Progenitor cell of endocrine pancreas (in vitro differentiated cells): ENCODE measurements around the gene RAB31. TPM values are rescaled to one million over a fixed set of nuclear protein-coding genes. Genes with fewer than 3 reads are reported as not detected.

Experiments used
- DNase-seq: peaks from one replicate; pipeline ENCODE4 v3.0.0; 2021; ENCODE audit warnings: low spot score; ENCODE audit not compliant: unreplicated experiment
- H3K27ac Mint-ChIP-seq: 2 replicates; pipeline ENCODE4 v1.8.0; 2021; ENCODE audit warnings: mild to moderate bottlenecking, moderate library complexity, mixed read lengths
- H3K27me3 Mint-ChIP-seq: 2 replicates; pipeline ENCODE4 v1.8.0; 2021; ENCODE audit warnings: mixed read lengths
- H3K36me3 Mint-ChIP-seq: 2 replicates; pipeline ENCODE4 v1.8.0; 2022; ENCODE audit warnings: mixed read lengths; ENCODE audit not compliant: insufficient read depth
- H3K4me1 Mint-ChIP-seq: 2 replicates; pipeline ENCODE4 v1.8.0; 2021; ENCODE audit warnings: low read depth, mixed read lengths
- H3K4me3 Mint-ChIP-seq: 2 replicates; pipeline ENCODE4 v1.8.0; 2021; ENCODE audit warnings: low read depth, mild to moderate bottlenecking, moderate library complexity, mixed read lengths
- H3K9me3 Mint-ChIP-seq: 2 replicates; pipeline ENCODE4 v1.8.0; 2021; ENCODE audit warnings: low read depth, mixed read lengths
- CTCF ChIP-seq: fragments of 200-600 bp; sonication (generic); IDR thresholded peaks from one replicate; pipeline ENCODE4 v1.5.0; 2021; ENCODE audit warnings: antibody characterized with exemption, mild to moderate bottlenecking; ENCODE audit not compliant: unreplicated experiment
- total RNA-seq: library from RNA; stranded (reverse); gene quantifications from 2 replicates; pipeline ENCODE4 v1.2.1, GENCODE V29; 2021

The RAB31 gene
- total RNA-seq, 1 donor from 2014 or later = 2.9 TPM

DNA sequence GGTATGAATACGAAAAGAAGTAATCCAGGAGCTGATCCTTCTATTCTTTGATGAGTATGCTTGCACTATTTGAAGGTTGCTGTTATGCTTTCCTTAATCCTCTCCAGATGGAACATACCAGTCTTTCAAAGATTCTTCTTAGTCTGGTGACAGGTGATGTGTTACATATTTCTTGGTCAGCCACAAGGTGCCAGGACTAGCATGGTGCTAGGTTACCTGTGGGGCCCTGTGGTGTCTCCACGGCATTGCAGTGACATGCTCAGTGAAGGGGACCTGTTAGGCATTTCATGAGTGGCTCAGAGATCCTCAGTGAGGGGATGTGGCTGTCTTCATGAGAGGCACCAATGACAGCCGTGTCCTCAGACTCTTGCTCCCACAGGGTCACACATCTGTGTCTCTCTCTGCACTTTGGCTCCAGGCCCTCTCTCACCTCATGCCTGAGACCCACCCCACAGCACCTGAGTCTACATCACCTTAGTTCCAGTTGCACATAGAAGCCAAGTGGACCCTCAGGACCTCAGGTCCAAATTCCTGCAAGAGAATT lies 13.1 kb upstream of the RAB31 start:
- DNase-seq = no peak
- no peak for TF ChIP-seq CTCF
- no peaks in the 10 kb centered on the region for H3K9me3 Mint-ChIP-seq
- no peak overlapping the region for H3K4me3 Mint-ChIP-seq
- H3K27ac Mint-ChIP-seq = no peak overlapping the region
- peaks cover 2% of the 10 kb centered on the region for H3K4me1 Mint-ChIP-seq
- H3K36me3 Mint-ChIP-seq = no peaks in the 10 kb centered on the region
- H3K27me3 Mint-ChIP-seq = peaks cover 23% of the 10 kb centered on the region

- H3K9me3 Mint-ChIP-seq = no peaks in the 10 kb centered on the region
- peaks cover 6% of the 10 kb centered on the region for H3K4me1 Mint-ChIP-seq
- DNase-seq = no peak
- H3K27ac Mint-ChIP-seq = no peak overlapping the region
- no peak for TF ChIP-seq CTCF
- H3K4me3 Mint-ChIP-seq = no peak overlapping the region
- H3K36me3 Mint-ChIP-seq = no peaks in the 10 kb centered on the region
- peaks cover 23% of the 10 kb centered on the region for H3K27me3 Mint-ChIP-seq
Observed at GRCh38 chr18:9695605-9696004, 12.5 kb upstream of the RAB31 start.

DNA sequence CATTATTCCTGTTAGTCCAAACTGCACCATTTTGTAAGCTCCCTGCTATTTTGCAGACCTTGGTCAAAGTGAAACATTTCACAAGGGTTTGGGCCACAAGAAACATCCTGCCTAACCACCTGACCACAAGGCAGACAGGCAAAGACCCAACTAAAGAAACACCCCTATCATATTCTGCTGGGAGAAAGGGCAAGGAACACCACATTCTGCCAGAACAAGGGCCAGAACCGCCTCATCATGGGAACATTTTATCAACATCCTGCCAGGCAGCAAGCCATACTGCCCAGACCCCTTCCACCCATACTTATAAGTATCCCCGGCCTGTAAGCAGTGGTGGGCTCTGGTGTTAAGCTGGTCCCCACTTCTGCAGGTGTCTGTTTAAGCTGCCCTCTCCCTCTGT lies 12.0 kb upstream of the RAB31 start:
- DNase-seq = no peak
- no peaks in the 10 kb centered on the region for H3K36me3 Mint-ChIP-seq
- no peak for TF ChIP-seq CTCF
- H3K9me3 Mint-ChIP-seq = no peaks in the 10 kb centered on the region
- peaks cover 23% of the 10 kb centered on the region for H3K27me3 Mint-ChIP-seq
- H3K4me1 Mint-ChIP-seq = peaks cover 8% of the 10 kb centered on the region
- no peak overlapping the region for H3K4me3 Mint-ChIP-seq
- H3K27ac Mint-ChIP-seq = no peak overlapping the region

- Mint-ChIP-seq H3K27ac (no peak overlapping the region), H3K36me3 (no peaks in the 10 kb centered on the region), H3K27me3 (peaks cover 24% of the 10 kb centered on the region), H3K4me3 (no peak overlapping the region), H3K9me3 (no peaks in the 10 kb centered on the region), H3K4me1 (peaks cover 8% of the 10 kb centered on the region)
- DNase-seq = no peak
- TF ChIP-seq CTCF = no peak
Observed at GRCh38 chr18:9696701-9697100, 11.4 kb upstream of the RAB31 start.

DNA sequence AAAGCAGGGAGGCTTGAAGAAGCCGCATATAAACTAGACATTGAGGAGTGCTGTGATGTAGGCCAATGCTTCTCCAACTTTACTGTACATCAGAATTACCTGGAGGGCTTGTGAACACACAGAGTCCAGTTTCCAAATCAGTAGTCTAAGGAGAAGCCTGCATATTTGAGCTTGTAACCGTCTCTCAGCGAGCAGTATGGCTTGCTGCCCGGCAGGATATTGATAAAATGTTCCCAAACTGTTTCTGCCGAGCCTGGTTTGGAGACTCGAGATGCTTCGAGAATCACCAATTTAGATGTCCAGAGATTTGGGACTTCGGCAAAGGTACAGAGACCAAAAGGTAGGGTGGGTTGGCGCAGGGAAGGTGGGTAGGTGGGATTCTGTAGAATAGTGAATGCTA lies 11.0 kb upstream of the RAB31 start:
- H3K27ac Mint-ChIP-seq = no peak overlapping the region
- DNase-seq = no peak
- H3K9me3 Mint-ChIP-seq = no peaks in the 10 kb centered on the region
- no peak overlapping the region for H3K4me3 Mint-ChIP-seq
- H3K27me3 Mint-ChIP-seq = peaks cover 28% of the 10 kb centered on the region
- no peak for TF ChIP-seq CTCF
- H3K4me1 Mint-ChIP-seq = peaks cover 8% of the 10 kb centered on the region
- no peaks in the 10 kb centered on the region for H3K36me3 Mint-ChIP-seq
